LHCN-M2 (cell line): ENCODE results near the gene ABHD4. TPM values are rescaled to one million over a fixed set of nuclear protein-coding genes. Genes with fewer than 3 reads are reported as not detected.
"Not testable (repeated sequence)": the region's sequence is repeated elsewhere in the genome, so short reads cannot be mapped to it uniquely, and the experiment has no call there.

ENCODE experiments used
- DNase-seq: peaks from one replicate; pipeline ENCODE4 v3.0.0-alpha.2; 2012; ENCODE audit warnings: low read depth
- total RNA-seq: library from RNA; depleted of rRNA; stranded (reverse); fragments of >200 nt; gene quantifications from 2 replicates; pipeline ENCODE4 v1.2.3, GENCODE V29; 2014

Gene ABHD4
- total RNA-seq, 1 experiment from 2014 or later, result 9.8 TPM

DNA sequence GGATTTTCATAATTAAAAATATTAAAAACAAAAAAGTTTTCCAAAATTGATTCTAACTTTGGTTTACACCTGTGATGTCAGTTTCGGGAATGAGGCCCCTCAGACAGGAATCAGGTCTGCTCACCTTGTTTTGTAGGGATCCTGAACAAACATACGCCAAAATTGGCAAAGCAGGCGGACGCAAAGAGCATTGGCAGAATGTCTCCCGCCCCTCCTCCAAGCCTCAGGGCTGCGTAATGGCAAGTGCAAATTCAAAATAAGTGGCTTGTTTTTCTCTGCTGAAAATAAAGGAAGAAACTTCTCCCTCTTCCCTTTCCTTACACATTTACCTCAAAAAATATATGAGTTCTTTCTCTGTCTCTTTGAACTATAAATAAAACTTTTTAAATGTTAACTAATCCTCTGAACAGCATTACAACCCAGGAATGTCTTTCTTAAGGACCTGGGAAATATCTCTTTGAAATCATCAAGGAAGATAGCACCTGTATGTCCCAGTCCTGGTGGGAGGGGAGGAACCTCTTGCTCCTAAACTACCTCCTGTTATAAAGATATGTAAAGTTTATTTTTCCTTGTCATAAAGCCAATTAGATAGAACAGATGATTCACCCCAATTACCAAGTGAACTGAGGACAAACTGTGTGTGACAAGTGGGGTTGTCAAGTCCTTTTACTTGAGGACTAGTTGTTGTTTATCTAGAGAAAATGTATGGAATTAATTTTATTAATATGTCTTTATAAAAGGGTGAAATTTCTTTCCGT is 29.6 kb downstream of the ABHD4 start:
- no peak for DNase-seq

DNA sequence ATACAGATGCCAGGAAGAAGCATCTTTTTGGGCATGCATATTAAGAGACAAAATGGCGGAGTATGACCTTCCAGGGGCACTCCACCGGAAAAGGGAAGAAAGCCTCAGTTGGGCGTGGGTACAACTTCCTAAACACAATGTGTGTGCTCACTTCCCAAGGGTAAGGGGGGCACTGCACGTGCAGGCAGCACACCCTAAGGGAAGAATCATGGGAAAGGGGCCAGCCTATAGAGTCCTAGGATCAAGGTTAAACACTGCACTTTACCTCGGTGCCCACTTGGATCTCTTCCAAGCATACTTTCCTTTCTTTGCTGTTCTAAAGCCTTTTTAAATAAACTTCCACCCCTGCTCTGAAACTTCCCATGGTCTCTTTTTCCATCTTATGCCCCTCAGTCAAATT is 31.3 kb downstream of the ABHD4 start:
- DNase-seq, result no peak

DNA sequence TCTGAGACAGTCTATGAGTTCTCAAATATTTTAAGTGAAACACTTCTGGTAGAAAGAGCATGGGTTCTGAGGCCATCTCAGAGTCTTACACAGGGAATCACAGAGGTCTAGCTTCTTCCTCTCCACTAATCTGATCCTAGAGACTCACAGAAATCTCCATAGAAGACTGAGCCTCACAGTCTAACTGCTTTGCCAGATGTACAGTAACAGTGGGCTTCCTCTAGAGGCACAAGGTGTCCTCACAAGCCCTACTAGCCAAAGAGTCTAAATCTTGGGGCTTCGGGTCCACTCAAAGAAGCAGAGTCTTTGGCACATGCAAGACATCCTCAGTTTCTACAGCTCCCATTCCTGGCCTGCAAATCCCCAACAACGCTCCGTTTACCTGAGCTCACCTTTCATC is 32.0 kb downstream of the ABHD4 start:
- no peak for DNase-seq

DNA sequence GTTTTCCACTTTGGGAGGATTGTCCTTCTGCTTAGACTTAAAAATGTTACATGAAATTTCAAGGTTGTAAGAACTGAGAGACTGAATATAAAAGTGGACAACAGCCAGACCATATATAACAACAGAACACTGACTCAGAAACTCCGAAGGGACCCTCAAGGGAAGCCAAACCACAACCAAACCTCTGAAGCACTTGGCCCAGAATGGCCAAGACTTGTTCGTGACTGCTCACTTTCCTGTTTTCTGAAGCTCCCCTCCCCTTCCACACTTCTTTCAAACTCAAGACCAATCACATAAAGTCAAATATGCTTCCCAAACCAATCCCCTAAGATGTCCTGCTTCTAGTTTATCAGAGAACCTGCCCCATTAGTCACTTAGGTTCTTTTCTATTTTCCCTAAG is 32.4 kb downstream of the ABHD4 start:
- peak; percentile 74 for DNase-seq

DNA sequence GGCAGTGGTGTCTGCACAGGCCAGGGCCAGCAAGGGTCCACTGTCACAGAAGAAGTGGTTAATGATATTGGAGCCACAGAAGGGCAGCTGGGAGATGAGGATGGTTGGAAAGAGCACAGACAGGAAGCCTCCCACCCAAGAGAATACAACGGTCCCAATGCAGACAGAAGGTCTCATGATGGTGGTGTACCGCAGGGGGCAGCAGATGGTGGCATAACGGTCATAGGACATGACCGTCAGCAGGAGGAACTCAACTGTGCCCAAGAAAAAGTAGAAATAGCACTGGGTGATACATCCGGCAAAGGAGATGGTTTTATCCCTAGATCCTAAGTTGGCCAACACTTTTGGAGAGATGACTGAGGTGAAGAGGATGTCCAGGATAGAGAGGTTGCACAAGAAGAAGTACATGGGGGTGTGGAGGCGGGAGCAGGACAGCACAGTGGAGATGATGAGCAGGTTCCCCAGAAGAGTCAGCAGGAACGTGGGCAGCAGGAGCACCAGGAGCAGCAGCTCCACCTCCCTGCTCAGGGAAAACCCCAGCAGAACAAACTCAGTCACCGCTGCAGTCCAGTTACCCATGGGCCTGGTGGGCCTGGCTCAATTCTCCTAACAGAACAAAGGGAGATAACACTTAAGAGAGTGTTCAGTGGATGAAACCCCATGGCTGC is 36.3 kb downstream of the ABHD4 start:
- no peak for DNase-seq

DNA sequence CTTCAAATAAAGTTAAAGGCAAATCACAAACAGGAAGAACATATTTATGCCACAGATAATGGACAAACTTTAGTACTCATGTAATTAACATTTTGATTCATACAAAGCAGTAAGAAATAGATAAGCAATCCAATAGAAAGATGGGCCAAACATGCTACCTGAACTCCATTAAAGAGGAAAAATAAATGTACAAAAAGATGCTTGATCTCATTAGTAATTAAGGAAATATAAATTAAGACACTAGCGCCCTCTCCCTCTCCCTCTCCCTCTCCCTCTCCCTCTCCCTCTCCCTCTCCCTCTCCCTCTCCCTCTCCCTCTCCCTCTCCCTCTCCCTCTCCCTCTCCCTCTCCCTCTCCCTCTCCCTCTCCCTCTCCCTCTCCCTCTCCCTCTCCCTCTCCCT is 37.9 kb downstream of the ABHD4 start:
- DNase-seq, result not testable (repeated sequence)

DNA sequence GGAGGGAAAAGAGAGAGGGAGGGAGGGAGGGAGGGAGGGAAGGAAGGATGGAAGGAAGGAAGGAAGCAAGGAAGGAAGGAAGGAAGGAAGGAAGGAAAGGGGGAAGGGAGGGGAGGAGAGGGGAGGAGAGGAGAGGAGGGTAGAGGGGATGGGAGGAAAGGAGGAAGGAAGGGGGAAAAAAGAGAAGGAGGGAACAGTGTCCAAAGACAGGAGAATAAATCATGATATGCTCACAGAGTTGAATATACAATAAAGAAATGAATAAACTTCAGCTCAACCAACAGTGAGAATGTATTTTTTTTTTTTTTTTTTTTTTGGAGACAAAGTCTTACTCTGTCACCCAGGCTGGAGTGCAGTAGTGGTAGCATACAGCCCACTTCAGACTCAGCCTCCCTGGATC is 42.1 kb downstream of the ABHD4 start:
- no peak for DNase-seq

DNA sequence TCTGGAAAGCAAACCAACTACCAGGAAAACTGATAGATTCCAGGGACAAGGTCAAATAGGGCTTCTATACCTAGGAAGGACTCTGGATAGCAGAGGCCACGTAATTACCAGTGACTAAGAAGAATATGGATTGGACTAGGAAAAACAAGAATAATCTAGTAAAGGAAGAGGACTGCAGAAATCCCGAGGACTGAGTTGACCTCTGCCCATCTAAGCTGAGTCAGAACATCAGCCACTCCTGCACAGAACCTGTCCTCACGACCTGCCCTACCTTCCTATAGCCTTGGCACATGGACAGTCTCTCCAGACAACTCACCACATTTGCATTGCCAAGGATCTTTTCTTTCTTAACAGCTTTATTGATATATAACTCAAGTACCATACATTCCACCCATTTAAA is 43.7 kb downstream of the ABHD4 start:
- no peak for DNase-seq

DNA sequence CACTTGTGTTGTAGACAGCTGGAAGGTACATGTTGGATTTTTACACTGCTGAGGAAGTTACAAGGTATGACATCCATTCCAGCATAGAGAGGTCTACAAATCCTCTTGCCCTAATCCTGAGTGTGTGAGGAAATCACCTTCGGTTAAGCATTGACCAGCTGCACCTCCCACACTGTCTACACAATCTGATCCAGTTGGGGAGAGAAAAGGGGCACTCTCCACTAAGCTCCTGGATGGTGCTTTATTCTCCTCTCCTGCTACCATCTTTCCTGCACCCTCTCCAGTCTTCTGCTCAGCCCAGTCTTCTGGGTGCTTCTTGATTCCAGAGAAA is 46.2 kb downstream of the ABHD4 start, which contains the start of gene OR6J1:
Gene OR6J1 (minus strand): TSS at position 48 of the 331 bp plus-strand sequence. CDS start 9,541 bp downstream, outside the sequence.
- DNase-seq, result no peak

DNA sequence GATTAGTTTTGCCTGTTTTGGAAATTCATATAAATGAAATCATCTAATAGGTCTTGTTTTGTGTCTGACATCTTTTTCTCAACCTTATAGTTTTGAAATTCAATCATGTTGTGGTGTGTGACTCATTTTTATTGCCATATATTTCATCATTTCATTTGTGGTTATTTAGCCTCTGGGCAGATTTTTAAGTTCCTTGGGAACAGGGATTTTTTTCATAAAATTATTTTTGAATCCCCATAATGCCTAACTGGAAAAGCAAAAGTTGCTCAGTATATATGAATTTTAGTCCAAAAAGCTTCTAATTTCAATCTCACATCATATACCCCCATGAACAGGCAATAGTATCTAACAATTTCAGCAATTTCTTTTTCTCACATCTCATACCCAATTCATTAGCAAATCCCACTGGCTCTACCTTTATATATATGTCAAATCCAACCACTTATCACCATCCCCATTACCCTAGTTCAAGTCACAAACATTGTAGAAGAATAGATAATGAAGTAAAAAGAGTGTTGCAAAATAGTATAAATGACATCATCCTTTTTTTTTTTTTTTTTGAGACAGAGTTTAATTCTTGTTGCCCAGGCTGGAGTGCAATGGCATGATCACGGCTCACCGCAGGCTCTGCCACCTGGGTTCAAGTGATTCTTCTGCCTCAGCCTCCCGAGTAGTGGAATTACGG is 48.6 kb downstream of the ABHD4 start:
- peak; percentile 81 for DNase-seq

DNA sequence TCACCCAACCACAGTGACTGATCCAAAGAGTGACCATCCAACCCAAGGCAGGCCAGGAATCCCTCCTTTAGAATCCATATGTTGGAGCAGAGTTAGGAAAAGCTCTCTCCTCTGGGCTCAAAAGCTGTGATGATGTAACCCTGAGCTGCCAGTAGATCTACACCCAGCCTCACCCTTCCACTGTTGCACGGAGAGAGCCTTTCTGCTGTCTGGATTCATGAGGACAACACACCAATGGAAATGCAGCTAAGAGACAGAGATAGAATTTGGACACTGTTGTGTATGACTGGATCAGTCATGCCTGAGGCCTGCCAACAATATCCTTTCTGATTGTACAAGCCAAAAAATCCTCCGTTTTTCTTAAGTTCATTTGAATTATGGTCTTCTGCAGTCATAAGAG is 50.4 kb downstream of the ABHD4 start:
- DNase-seq, result no peak

DNA sequence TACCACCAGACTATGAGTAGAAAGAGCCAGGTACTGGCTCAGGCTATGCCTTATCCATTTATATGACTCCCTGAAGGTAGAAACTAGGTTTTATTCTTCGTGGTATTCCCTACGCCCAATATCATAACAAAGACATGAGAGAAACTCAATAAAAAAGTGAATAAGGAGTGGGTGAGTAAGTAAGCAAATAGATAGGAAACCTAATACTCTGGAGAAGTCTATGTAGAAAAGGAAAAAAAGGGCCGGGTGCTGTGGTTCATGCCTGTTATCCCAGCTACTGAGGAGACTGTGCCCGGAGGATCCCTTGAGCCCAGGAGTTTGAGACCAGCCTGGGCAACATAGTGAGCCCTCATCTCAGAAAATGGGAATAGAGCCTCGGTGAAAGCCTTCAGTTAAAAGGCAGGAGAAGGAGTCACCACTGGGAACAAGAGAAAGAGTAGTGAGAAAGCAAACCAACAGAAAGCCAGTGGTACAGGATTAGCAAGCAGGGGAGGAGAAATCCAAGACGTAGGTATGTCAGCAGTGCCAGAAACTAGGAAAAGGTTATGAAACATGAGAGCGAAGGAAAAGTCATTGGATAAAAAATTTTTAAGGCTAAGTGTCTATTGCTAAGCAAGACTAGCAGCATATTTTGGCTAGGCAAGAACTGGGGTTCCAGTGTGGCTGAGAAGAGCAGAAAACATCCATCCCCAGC is 52.1 kb downstream of the ABHD4 start:
- peak; percentile 49 for DNase-seq

DNA sequence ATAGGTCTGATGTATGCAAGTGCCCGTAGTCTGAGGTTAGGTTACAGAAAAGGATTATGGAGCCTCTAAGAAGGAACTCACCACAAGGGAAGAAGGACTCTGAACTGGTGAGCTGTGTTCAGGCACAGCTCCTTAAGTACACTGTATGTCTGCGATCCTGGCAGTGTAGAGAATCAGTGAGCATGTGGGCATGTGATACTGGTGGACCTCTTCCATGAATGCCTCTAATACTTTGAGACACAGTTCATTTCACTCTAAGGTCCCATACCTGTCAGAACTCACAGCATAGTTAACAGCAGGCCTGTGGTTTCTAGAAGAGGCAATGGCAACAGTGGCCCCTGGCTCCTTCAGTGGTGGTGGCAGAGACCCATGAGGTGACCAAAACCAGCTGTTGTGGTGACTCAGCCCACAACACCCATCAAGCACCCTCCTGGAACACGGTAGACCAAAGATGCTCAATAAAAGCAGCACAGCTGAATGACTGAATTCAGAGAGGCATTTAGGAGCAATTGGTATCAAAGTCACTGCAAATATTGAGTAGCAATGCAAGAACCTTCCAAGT is 52.9 kb downstream of the ABHD4 start:
- peak; percentile 81 for DNase-seq

DNA sequence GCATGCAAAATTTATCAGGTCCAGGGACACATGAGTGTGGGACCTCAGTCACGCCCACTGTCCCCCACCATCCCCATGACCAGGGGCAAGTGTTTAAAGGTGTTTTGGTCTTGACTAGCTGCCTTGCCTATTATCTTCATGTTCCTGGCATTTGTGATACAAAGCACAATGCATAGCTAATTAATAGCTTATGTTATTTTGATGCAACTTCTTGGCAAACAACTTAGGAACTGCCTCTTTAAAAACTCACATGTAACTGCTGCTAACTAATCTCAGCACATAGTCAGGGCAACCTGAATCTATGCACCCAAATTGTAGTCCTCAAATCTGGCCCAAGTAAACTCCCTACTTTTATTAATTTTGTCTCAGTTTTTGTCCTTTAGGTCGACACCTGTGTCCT is 53.5 kb downstream of the ABHD4 start:
- DNase-seq, result no peak

DNA sequence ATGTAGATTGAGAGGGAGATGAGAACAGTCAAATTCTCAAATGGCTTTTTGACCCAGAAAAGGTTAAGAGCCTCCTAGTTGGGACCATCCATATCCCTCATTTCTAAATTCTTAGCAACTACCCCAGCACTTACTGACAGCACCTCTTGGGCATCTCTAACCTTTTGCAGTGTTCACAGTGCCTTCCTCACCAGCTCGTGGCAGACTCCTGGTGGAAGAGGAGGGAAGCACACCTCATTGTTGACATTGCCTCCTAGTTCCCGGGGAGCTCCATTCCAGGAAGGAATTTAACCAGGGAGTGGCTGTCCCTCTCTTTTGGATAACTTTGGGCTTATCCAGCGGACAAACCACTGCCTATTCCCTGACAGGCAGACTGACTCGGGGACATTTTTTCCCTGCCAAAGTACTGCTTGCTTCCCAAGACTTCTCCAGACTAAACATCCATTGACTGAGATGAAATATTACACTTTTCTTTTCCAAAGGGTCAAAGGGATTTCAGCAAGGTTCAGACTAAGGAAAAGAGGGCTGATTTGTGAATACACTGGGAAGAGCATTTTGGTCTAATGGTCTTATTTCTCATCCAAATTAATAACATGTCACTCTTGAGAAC is 55.0 kb downstream of the ABHD4 start:
- peak; percentile 80 for DNase-seq

DNA sequence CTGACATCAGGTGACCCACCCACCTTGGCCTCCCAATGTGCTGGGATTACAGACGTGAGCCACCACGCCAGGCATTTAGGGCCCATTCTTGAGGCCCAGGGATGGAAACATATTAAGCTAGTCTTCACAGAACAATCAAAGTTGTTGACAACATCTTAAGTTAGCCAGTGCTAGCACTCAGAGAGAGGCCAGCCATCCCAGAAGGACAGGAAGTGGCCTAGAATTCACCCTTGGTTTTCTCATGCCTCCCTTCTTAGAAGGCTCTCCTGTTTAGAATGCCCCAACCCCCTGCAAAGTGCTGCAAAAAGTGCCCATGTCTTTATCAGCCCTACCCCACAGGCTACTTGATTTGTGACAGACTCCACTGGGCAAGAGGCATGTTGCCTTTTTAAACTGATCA is 58.1 kb downstream of the ABHD4 start:
- no peak for DNase-seq

DNA sequence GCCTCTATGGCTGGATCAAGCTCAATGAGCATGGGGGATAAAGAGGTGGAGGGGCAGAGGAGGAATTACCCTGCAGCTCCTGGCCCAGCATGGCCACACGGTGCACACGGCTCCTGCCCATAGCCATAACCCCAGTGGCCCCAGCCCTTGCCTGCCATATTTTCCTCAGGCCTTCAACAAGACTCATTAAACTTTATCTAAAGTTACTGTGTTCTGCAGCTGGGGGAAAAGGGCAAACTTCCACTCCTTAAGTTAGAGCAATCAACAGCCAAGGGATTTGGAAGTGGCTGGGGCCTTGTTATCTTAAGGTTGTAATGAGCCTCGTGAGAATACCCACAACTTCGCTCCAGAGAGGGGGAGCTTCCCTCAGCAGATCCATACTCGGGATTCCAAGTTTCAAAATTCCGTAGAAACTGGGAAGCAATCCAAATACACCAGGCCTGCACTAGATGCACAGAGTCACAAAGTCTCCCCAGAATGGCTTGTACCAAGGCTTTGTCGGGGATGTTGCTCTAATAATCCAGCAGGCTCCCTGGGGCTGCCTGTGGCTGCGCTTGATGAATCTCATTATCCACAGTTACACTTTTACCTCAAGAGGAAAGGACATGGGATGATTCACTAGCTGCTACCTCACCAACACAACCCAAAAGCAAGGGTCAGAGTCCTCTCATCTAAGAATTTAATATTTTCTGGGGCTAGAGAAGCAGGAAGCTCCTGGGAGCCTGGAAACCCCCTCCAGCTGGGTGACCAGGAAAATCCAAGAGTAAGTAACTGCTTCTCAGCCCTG is 59.0 kb downstream of the ABHD4 start:
- no peak for DNase-seq

DNA sequence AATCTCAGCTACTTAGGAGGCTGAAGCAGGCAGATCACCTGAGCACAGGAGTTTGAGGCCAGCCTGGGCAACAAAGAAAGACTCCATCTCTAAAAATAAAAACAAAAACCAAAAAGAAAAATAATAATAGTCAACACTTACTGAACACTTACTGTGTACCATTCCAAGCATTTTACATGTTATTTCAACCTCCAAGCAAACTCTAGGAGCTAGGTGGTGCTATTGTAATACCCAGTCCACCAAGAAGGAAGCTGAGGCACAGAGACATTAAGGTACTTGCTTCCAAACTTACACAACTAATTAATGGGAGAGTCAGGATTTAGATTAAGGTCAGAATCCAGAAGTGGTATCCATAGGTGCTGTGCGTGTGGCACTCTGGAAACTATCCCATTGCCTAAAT is 59.8 kb downstream of the ABHD4 start:
- DNase-seq, result peak; percentile 52

DNA sequence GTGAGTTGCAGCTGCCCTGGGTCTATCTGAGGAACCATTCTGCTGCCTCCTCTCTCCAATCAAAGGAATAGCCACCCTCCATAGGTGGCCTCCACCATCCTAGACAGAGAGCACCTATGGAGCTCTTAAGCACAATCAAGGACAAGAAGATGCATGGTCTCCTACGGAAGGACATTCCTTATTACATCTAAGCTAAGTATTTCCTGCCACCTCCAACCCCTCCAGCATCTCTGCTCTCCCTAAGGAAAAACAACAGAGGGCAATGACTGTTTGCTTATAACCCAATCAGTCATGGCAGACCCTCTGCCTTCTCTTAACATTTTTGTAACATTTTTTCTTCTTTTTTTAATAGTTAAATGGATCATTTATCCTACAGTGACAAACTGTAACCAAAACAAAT is 60.8 kb downstream of the ABHD4 start:
- no peak for DNase-seq

DNA sequence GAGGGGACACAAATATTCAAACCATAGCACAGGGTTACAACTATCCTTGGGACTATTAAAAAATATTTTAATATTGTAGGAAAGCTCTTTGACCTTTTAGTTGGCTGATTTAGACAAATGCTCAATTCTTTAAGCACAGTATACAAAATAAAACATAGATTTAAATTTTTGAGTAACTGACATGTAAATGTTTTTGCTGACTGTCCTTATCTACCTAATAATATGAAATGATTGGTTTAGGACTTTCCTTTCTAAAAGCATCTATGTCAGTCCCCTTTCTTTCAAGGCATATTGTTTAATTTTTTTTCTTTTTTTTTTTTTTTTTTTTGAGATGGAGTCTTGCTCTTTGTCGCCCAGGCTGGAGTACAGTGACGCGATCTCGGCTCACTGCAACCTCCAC is 62.6 kb downstream of the ABHD4 start:
- DNase-seq, result no peak
